Liver (tissue), 9 donors: ENCODE results near the gene INO80. TPM values are rescaled to one million over a fixed set of nuclear protein-coding genes. Genes with fewer than 3 reads are reported as not detected.

ENCODE experiments used
- DNase-seq: peaks from one replicate; pipeline ENCODE4 v3.0.0-alpha.2; 2017; ENCODE audit warnings: low spot score
- H3K27ac ChIP-seq, 2 donors: one replicate each; pipeline ENCODE4 v1.7.0; 2013; ENCODE audit warnings: inconsistent platforms in 2 of 2, low read length in 2 of 2, control low read depth in 1 of 2, low read depth in 1 of 2, mild to moderate bottlenecking in 1 of 2
- H3K27me3 ChIP-seq, 4 donors: one replicate each; pipeline versions ENCODE4 v1.6.1 to v1.7.0; 2013; ENCODE audit warnings: low read length in 3 of 4, inconsistent platforms in 1 of 4, mild to moderate bottlenecking in 1 of 4, moderate library complexity in 1 of 4; ENCODE audit not compliant: control insufficient read depth in 4 of 4, insufficient read depth in 4 of 4
- H3K36me3 ChIP-seq, 4 donors: one replicate each; pipeline versions ENCODE4 v1.6.1 to v1.7.0; 2013; ENCODE audit warnings: low read length in 3 of 4, mild to moderate bottlenecking in 3 of 4, low read depth in 1 of 4, moderate library complexity in 1 of 4; ENCODE audit not compliant: control insufficient read depth in 4 of 4, insufficient read depth in 3 of 4
- H3K4me1 ChIP-seq, 4 donors: one replicate each; pipeline versions ENCODE4 v1.6.1 to v1.7.0; 2013; ENCODE audit warnings: low read length in 3 of 4, mild to moderate bottlenecking in 3 of 4, moderate library complexity in 1 of 4; ENCODE audit not compliant: control insufficient read depth in 4 of 4, insufficient read depth in 4 of 4
- H3K4me3 ChIP-seq, 3 donors: one replicate each; pipeline versions ENCODE4 v1.6.1 to v1.7.0; 2013; ENCODE audit warnings: low read length in 3 of 3, control low read depth in 1 of 3, low read depth in 1 of 3, mild to moderate bottlenecking in 1 of 3
- H3K9ac ChIP-seq, 2 donors: one replicate each; pipeline ENCODE4 v1.7.0; 2013; ENCODE audit warnings: low read length in 2 of 2, mild to moderate bottlenecking in 2 of 2, moderate library complexity in 2 of 2, control low read depth in 1 of 2, low read depth in 1 of 2
- H3K9me3 ChIP-seq, 4 donors: one replicate each; pipeline versions ENCODE4 v1.6.1 to v1.7.0; 2013; ENCODE audit warnings: low read length in 3 of 4; ENCODE audit not compliant: control insufficient read depth in 4 of 4
- EGR1 ChIP-seq, 2 donors: IDR thresholded peaks; 2 replicates each; pipeline ENCODE4 v1.6.1; 2016 to 2018; ENCODE audit warnings: antibody characterized with exemption in 2 of 2, low read depth in 2 of 2
- FOXA1 ChIP-seq: IDR thresholded peaks from 2 replicates; pipeline ENCODE4 v1.6.1; 2016; ENCODE audit warnings: antibody characterized with exemption
- FOXA2 ChIP-seq: IDR thresholded peaks from 2 replicates; pipeline ENCODE4 v1.6.1; 2016; ENCODE audit warnings: antibody characterized with exemption
- GABPA ChIP-seq, 2 donors: IDR thresholded peaks in 1 of 2; conservative IDR thresholded peaks in 1 of 2; 2 replicates each; pipeline ENCODE4 v1.6.1; 2016; ENCODE audit warnings: antibody characterized with exemption in 2 of 2, mild to moderate bottlenecking in 1 of 2, moderate library complexity in 1 of 2
- HNF4A ChIP-seq, 2 donors: conservative IDR thresholded peaks; 2 replicates each; pipeline ENCODE4 v1.6.1; 2016; ENCODE audit warnings: antibody characterized with exemption in 2 of 2, mild to moderate bottlenecking in 2 of 2
- HNF4G ChIP-seq: IDR thresholded peaks from 2 replicates; pipeline ENCODE4 v1.6.1; 2016; ENCODE audit warnings: antibody characterized with exemption
- JUND ChIP-seq, 2 donors: IDR thresholded peaks; 2 replicates each; pipeline ENCODE4 v1.6.1; 2016; ENCODE audit warnings: antibody characterized with exemption in 2 of 2
- NR2F2 ChIP-seq: IDR thresholded peaks from 2 replicates; pipeline ENCODE4 v1.6.1; 2016; ENCODE audit warnings: antibody characterized with exemption
- RAD21 ChIP-seq, 2 donors: IDR thresholded peaks; 2 replicates each; pipeline ENCODE4 v1.6.1; 2016; ENCODE audit warnings: antibody characterized with exemption in 2 of 2, mild to moderate bottlenecking in 2 of 2
- RXRA ChIP-seq, 2 donors: IDR thresholded peaks; 2 replicates each; pipeline ENCODE4 v1.6.1; 2017 to 2018; ENCODE audit warnings: antibody characterized with exemption in 2 of 2, mild to moderate bottlenecking in 1 of 2
- SP1 ChIP-seq: IDR thresholded peaks from 2 replicates; pipeline ENCODE4 v1.6.1; 2018; ENCODE audit warnings: antibody characterized with exemption, mild to moderate bottlenecking
- TAF1 ChIP-seq: conservative IDR thresholded peaks from 2 replicates; pipeline ENCODE4 v1.6.1; 2016; ENCODE audit warnings: antibody characterized with exemption, mild to moderate bottlenecking
- YY1 ChIP-seq: IDR thresholded peaks from 2 replicates; pipeline ENCODE4 v1.6.1; 2016; ENCODE audit warnings: antibody characterized with exemption, mild to moderate bottlenecking
- WGBS: extraction: QIAGEN DNeasy Blood & Tissue Kit; methylation state at CpG from one replicate; pipeline ENCODE4 v1.1.7; 2013; 5-methylcytosine and 5-hydroxymethylcytosine counted together
- polyA plus RNA-seq, 2 donors: library from polyadenylated mRNA; stranded (reverse) in 1 of 2; unstranded in 1 of 2; fragments of 200-250 nt in 1 of 2; fragments of >200 nt in 1 of 2; fragmentation: Nextera tagmentation in 1 of 2; extraction: Ambion mirVana in 1 of 2; gene quantifications; one replicate each; pipeline versions ENCODE4 v1.2.1 to v1.2.3, GENCODE V29; 2013 to 2015
- total RNA-seq, 2 donors: library from RNA; depleted of rRNA; stranded (reverse); fragments of >200 nt; gene quantifications; one replicate each; pipeline ENCODE4 v1.2.3, GENCODE V29; 2014
- TF ChIP-seq, protein P1 (sequence below): IDR thresholded peaks from 2 replicates; pipeline ENCODE4 v1.6.1; 2016; ENCODE audit warnings: antibody characterized with exemption
- TF ChIP-seq, protein P2 (sequence below): IDR thresholded peaks from 2 replicates; pipeline ENCODE4 v1.6.1; 2016; ENCODE audit warnings: antibody characterized with exemption, mild to moderate bottlenecking
- TF ChIP-seq, protein P3 (sequence below): IDR thresholded peaks from 2 replicates; pipeline ENCODE4 v1.6.1; 2016; ENCODE audit warnings: antibody characterized with exemption
- TF ChIP-seq, protein P4 (sequence below): IDR thresholded peaks from 2 replicates; pipeline ENCODE4 v1.6.1; 2016; ENCODE audit warnings: antibody characterized with exemption
- donor health status: healthy.
- donor health status: healthy.
- donor health status: healthy.
- donor health status: healthy.
- donor health status: healthy.

The INO80 gene
- total and polyA plus RNA-seq, 4 donors: 3.2 to 19.7 (median 9.4) TPM

DNA sequence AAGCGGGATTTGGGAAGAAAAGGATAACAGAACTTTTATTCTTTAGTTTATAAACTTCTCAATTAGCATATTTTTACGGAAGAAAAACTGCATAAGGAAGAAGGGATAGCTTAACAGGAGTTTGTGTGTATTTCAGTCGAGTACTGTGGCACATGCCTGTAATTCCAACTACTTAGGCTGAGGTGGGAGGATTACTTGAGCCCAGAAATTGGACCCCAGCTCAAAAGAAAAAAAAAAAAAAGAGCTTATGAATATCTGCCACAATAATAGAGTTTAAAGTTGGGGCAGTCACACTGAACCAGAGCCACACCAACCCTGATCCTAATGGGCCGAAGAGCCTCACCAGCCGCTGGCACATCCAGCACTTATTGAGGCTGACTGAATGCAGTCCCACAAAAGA, 131.7 kb downstream of the INO80 start (continued):
- no peak for TF ChIP-seq FOXA1
- no peak for TF ChIP-seq EGR1 (IDR thresholded peaks at IDR 0.05; ENCODE audit: low read depth in 2 of 2)
- TF ChIP-seq, protein P1, sequence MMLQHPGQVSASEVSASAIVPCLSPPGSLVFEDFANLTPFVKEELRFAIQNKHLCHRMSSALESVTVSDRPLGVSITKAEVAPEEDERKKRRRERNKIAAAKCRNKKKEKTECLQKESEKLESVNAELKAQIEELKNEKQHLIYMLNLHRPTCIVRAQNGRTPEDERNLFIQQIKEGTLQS: no peak
- no peak for TF ChIP-seq RXRA (IDR thresholded peaks at IDR 0.05)
- TF ChIP-seq JUND (IDR thresholded peaks at IDR 0.05): no peak
- TF ChIP-seq, protein P2, sequence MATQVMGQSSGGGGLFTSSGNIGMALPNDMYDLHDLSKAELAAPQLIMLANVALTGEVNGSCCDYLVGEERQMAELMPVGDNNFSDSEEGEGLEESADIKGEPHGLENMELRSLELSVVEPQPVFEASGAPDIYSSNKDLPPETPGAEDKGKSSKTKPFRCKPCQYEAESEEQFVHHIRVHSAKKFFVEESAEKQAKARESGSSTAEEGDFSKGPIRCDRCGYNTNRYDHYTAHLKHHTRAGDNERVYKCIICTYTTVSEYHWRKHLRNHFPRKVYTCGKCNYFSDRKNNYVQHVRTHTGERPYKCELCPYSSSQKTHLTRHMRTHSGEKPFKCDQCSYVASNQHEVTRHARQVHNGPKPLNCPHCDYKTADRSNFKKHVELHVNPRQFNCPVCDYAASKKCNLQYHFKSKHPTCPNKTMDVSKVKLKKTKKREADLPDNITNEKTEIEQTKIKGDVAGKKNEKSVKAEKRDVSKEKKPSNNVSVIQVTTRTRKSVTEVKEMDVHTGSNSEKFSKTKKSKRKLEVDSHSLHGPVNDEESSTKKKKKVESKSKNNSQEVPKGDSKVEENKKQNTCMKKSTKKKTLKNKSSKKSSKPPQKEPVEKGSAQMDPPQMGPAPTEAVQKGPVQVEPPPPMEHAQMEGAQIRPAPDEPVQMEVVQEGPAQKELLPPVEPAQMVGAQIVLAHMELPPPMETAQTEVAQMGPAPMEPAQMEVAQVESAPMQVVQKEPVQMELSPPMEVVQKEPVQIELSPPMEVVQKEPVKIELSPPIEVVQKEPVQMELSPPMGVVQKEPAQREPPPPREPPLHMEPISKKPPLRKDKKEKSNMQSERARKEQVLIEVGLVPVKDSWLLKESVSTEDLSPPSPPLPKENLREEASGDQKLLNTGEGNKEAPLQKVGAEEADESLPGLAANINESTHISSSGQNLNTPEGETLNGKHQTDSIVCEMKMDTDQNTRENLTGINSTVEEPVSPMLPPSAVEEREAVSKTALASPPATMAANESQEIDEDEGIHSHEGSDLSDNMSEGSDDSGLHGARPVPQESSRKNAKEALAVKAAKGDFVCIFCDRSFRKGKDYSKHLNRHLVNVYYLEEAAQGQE: no peak
- TF ChIP-seq FOXA2: no peak

DNA sequence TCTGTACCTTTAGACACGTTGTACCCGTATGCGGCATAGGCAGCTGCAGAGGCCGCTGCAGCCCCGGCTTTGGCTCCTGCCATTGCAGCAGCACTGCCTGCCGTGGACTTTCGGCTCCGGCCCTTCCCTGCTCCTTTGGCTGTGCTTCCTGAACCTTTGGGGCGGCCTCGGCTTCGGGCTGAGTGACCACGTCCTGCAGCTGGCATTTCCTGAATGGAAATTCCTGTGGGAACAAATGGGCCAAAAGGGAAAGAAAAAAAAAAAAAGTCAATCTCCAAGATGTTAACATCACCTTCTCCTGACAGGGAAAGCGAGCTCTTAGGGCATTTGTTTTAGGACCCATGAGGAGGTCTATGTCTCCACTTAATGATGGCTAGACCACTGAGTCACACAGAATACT, 133.2 kb downstream of the INO80 start:
- no peak overlapping the region for H3K9ac ChIP-seq
- TF ChIP-seq NR2F2 (no peak), SP1 (no peak), HNF4G (no peak), HNF4A (conservative IDR thresholded peaks at IDR 0.05) (no peak), TAF1 (no peak), GABPA (IDR thresholded peaks at IDR 0.05 in 1 of 2, conservative IDR thresholded peaks at IDR 0.05 in 1 of 2) (no peak), FOXA2 (no peak), FOXA1 (no peak), RAD21 (IDR thresholded peaks at IDR 0.05) (no peak), YY1 (no peak), EGR1 (IDR thresholded peaks at IDR 0.05; ENCODE audit: low read depth in 2 of 2) (no peak), JUND (IDR thresholded peaks at IDR 0.05) (no peak)
- TF ChIP-seq, protein P3, sequence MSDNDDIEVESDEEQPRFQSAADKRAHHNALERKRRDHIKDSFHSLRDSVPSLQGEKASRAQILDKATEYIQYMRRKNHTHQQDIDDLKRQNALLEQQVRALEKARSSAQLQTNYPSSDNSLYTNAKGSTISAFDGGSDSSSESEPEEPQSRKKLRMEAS: no peak
- TF ChIP-seq, protein P4, sequence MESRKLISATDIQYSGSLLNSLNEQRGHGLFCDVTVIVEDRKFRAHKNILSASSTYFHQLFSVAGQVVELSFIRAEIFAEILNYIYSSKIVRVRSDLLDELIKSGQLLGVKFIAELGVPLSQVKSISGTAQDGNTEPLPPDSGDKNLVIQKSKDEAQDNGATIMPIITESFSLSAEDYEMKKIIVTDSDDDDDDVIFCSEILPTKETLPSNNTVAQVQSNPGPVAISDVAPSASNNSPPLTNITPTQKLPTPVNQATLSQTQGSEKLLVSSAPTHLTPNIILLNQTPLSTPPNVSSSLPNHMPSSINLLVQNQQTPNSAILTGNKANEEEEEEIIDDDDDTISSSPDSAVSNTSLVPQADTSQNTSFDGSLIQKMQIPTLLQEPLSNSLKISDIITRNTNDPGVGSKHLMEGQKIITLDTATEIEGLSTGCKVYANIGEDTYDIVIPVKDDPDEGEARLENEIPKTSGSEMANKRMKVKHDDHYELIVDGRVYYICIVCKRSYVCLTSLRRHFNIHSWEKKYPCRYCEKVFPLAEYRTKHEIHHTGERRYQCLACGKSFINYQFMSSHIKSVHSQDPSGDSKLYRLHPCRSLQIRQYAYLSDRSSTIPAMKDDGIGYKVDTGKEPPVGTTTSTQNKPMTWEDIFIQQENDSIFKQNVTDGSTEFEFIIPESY: no peak
- TF ChIP-seq, protein P2: no peak
- H3K27me3 ChIP-seq: no peaks in the 10 kb centered on the region
- H3K4me1 ChIP-seq: no peaks in the 10 kb centered on the region
- no peaks in the 10 kb centered on the region for H3K9me3 ChIP-seq
- H3K27ac ChIP-seq: no peak overlapping the region
- no peak overlapping the region for H3K4me3 ChIP-seq
- DNase-seq: no peak
- peaks cover 11 to 91% (median 82%) of the 10 kb centered on the region in 4 donors for H3K36me3 ChIP-seq
- 83% methylated on average over 13 of the region's 13 CpGs for WGBS
